Upper lobe of right lung (tissue), 1 donor: ENCODE measurements around the gene PADI2. TPM values are rescaled to one million over a fixed set of nuclear protein-coding genes. Genes with fewer than 3 reads are reported as not detected.

Source experiments
- ATAC-seq: fragments of 200-7000 bp; cut with Tn5 transposase; one replicate; pipeline ENCODE4 v1.9.1; 2020; ENCODE audit warnings: mild to moderate bottlenecking, moderate library complexity
- DNase-seq: peaks from one replicate; pipeline ENCODE4 v3.0.0-alpha.2; 2020
- H3K27ac ChIP-seq: fragments of 200-600 bp; one replicate; pipeline ENCODE4 v1.8.0; 2022
- H3K27me3 ChIP-seq: fragments of 200-600 bp; one replicate; pipeline ENCODE4 v1.8.0; 2022; ENCODE audit warnings: mild to moderate bottlenecking
- H3K36me3 ChIP-seq: fragments of 200-600 bp; one replicate; pipeline ENCODE4 v1.8.0; 2022
- H3K4me1 ChIP-seq: fragments of 200-600 bp; one replicate; pipeline ENCODE4 v1.8.0; 2022
- H3K4me3 ChIP-seq: fragments of 200-600 bp; one replicate; pipeline ENCODE4 v1.8.0; 2022; ENCODE audit warnings: mild to moderate bottlenecking
- H3K9me3 ChIP-seq: fragments of 200-600 bp; one replicate; pipeline ENCODE4 v1.8.0; 2022
- CTCF ChIP-seq: fragments of 200-600 bp; IDR thresholded peaks from one replicate; pipeline ENCODE4 v1.8.0; 2022; ENCODE audit warnings: antibody characterized with exemption
- intact Hi-C: fragments of 100-400 bp; cut with DNase I; formaldehyde crosslinking; loops from one replicate; pipeline ENCODE4 v1.11.0; 2022
- total RNA-seq: library from RNA; stranded (reverse); fragmentation: NEBNext Ultra II Directional; extraction: Animal tissue kit (Norgen Biotek cat#: 25700); gene quantifications from one replicate; pipeline ENCODE4 v1.2.1, GENCODE V29; 2021
- donor health status: DM: no; HTN: yes; CAD: no; lungs with severe emphysema.

Gene PADI2
- total RNA-seq, 1 donor from 2014 or later, result 20.0 TPM

GRCh38 chr1:17130138-17130635 is 10.9 kb upstream of the PADI2 start:
- no peaks in the 10 kb centered on the region for H3K27me3 ChIP-seq
- TF ChIP-seq CTCF, result no peak
- no peak overlapping the region for H3K27ac ChIP-seq
- H3K4me3 ChIP-seq, result no peak overlapping the region
- peaks cover 13% of the 10 kb centered on the region for H3K4me1 ChIP-seq
- intact Hi-C loops, result no loop called here
- H3K36me3 ChIP-seq, result no peaks in the 10 kb centered on the region
- no peak for DNase-seq
- no peak for ATAC-seq
- H3K9me3 ChIP-seq, result no peaks in the 10 kb centered on the region

DNA sequence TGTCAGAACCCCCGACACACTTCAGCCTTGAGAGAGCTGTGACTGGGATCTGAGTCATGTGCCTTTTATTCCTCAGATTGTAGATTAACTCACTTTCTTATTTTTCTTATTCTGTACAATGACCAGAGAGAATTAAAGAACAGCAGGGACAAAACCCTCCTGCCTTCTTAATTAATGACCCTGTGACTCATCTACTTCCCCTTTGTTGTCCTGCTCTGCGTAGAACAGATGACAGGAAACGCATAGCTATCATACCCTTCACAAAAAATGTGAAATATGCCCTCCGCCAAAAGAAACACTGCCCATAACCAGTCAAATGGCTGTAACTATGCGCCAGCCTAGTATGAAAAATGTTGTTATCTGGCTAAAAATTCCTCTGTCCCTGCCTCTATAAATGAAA is 9.1 kb upstream of the PADI2 start:
- intact Hi-C loops, result no loop called here
- H3K27ac ChIP-seq, result peak overlapping the region; percentile 69
- no peak for TF ChIP-seq CTCF

DNA sequence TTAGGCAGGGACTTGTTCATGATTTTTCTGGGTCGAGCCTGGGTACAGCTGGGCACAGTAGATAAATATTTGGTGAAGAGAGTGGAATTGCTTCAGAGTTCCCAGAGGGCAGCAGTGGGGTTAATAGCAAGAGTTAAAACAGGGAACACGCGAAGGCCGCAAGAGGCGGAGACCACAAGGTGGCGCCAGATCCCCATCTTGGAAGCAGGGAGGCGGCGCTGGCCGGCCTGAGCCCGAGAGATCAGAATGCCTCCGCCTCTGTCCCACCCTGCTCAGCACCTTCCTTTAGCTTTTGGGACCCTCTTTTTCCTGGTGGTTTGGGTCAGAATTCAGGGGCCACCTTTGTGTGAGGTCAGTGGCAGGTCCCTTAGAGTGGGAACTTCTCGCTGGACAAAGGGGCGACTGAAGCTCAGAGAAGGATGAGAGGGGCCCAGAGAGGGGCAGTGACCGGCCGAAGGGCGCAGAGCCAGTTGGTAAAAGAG is 6.5 kb upstream of the PADI2 start:
- Histone ChIP-seq H3K4me1 (peaks cover 24% of the 10 kb centered on the region), H3K27ac (no peak overlapping the region), H3K4me3 (no peak overlapping the region), H3K36me3 (no peaks in the 10 kb centered on the region), H3K9me3 (no peaks in the 10 kb centered on the region), H3K27me3 (no peaks in the 10 kb centered on the region)
- peak; percentile 95 for TF ChIP-seq CTCF
- DNase-seq (peak; percentile 94), ATAC-seq (peak; percentile 94)
- intact Hi-C loops, result loop anchor here (2.0 kb wide), 1 partner anchor 111 kb away; no protein-coding TSS in a partner anchor

More for the DNA sequence above, 9.1 kb upstream of the PADI2 start:
- ATAC-seq, result peak; percentile 83
- no peak for DNase-seq
- Histone ChIP-seq H3K4me1 (peaks cover 13% of the 10 kb centered on the region), H3K27me3 (no peaks in the 10 kb centered on the region), H3K36me3 (no peaks in the 10 kb centered on the region), H3K9me3 (no peaks in the 10 kb centered on the region), H3K4me3 (no peak overlapping the region)

- Histone ChIP-seq H3K4me3 (no peak overlapping the region), H3K9me3 (no peaks in the 10 kb centered on the region), H3K27me3 (peaks cover 12% of the 10 kb centered on the region), H3K27ac (no peak overlapping the region), H3K36me3 (no peaks in the 10 kb centered on the region), H3K4me1 (peaks cover 29% of the 10 kb centered on the region)
- TF ChIP-seq CTCF, result no peak
- intact Hi-C loops, result no loop called here
- ATAC-seq (no peak), DNase-seq (no peak)
Observed at GRCh38 chr1:17123196-17124045, 4.2 kb upstream of the PADI2 start.

DNA sequence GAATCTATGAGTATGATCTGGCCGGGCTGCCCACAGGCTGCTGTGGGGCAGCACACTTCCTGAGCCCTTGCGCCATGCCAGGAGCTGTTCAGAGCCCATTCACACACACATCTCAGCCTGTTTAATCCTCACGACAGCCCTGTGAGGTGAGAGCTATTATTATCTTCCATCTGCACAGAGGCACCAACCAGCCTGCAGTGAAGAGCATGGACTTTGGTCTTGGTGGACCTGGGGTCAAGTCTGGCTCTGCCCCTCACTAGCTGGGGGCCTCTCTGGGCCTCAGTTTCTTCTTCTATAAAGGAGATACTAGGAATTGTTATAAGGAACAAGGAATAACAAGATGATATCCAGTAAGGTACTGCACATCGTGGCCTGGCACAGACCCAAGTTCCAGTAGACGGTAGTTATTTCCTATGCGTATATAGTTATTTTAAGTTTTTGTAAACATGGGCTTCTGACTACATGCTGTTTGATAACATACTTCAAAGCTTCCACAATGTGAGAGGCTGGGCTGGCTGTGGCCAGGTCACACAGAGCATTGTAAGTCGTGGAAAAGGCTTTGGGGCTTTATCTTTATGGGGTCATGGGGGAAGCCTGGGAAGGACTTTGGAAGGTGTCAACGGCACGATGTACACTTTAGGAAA is 3.4 kb upstream of the PADI2 start:
- intact Hi-C loops, result no loop called here
- Histone ChIP-seq H3K27me3 (peaks cover 19% of the 10 kb centered on the region), H3K4me1 (peaks cover 23% of the 10 kb centered on the region), H3K4me3 (no peak overlapping the region), H3K9me3 (no peaks in the 10 kb centered on the region), H3K36me3 (no peaks in the 10 kb centered on the region), H3K27ac (no peak overlapping the region)
- no peak for TF ChIP-seq CTCF
- no peak for DNase-seq
- ATAC-seq, result no peak
